ENCODE measurements around the gene ARHGAP15. TPM values are rescaled to one million over a fixed set of nuclear protein-coding genes. Genes with fewer than 3 reads are reported as not detected.

ARHGAP15 gene
- total RNA-seq, 3 donors from 2014 or later = 5.3 to 8.2 (median 5.8) TPM

GRCh38 chr2:143792602-143793001 is 663.4 kb downstream of the ARHGAP15 start:
- intact Hi-C loops (cut with DNase I, micrococcal nuclease) = no loop called here

GRCh38 chr2:143793381-143793780 is 664.2 kb downstream of the ARHGAP15 start:
- no peak for ATAC-seq
- intact Hi-C loops (cut with DNase I, micrococcal nuclease) = no loop called here
- no peak for DNase-seq
- Histone ChIP-seq H3K4me3 (no peak overlapping the region), H3K4me1 (ENCODE audit: low read depth) (no peaks in the 10 kb centered on the region), H3K36me3 (ENCODE audit: low read depth) (no peaks in the 10 kb centered on the region), H3K9me3 (no peaks in the 10 kb centered on the region)
- TF ChIP-seq CTCF (IDR thresholded peaks at IDR 0.05) = no peak

More at GRCh38 chr2:143792602-143793001, 663.4 kb downstream of the ARHGAP15 start:
- no peak overlapping the region for H3K4me3 ChIP-seq
- H3K4me1 ChIP-seq (ENCODE audit: low read depth) = no peaks in the 10 kb centered on the region
- no peaks in the 10 kb centered on the region for H3K9me3 ChIP-seq
- DNase-seq (no peak), ATAC-seq (no peak)
- no peak for TF ChIP-seq CTCF (IDR thresholded peaks at IDR 0.05)
- H3K36me3 ChIP-seq (ENCODE audit: low read depth) = no peaks in the 10 kb centered on the region

- H3K9me3 ChIP-seq = no peaks in the 10 kb centered on the region
- no peaks in the 10 kb centered on the region for H3K36me3 ChIP-seq (ENCODE audit: low read depth)
- H3K4me3 ChIP-seq = no peak overlapping the region
- intact Hi-C loops (cut with DNase I, micrococcal nuclease) = no loop called here
- no peak for TF ChIP-seq CTCF (IDR thresholded peaks at IDR 0.05)
- no peak for ATAC-seq
- H3K4me1 ChIP-seq (ENCODE audit: low read depth) = no peaks in the 10 kb centered on the region
- no peak for DNase-seq
Measured at GRCh38 chr2:143796051-143796450, 666.8 kb downstream of the ARHGAP15 start.

- intact Hi-C loops (cut with DNase I, micrococcal nuclease) = no loop called here
- no peak for TF ChIP-seq CTCF (IDR thresholded peaks at IDR 0.05)
- no peak for DNase-seq
Measured at GRCh38 chr2:143801561-143801960, 672.3 kb downstream of the ARHGAP15 start.

GRCh38 chr2:143802242-143802641 is 673.0 kb downstream of the ARHGAP15 start:
- TF ChIP-seq CTCF (IDR thresholded peaks at IDR 0.05) = no peak
- no peaks in the 10 kb centered on the region for H3K4me1 ChIP-seq (ENCODE audit: low read depth)
- DNase-seq (no peak), ATAC-seq (no peak)
- H3K4me3 ChIP-seq = no peak overlapping the region
- no peaks in the 10 kb centered on the region for H3K36me3 ChIP-seq (ENCODE audit: low read depth)
- no peaks in the 10 kb centered on the region for H3K9me3 ChIP-seq
- intact Hi-C loops (cut with DNase I, micrococcal nuclease) = no loop called here

More at GRCh38 chr2:143801561-143801960, 672.3 kb downstream of the ARHGAP15 start:
- Histone ChIP-seq H3K36me3 (ENCODE audit: low read depth) (no peaks in the 10 kb centered on the region), H3K9me3 (no peaks in the 10 kb centered on the region), H3K4me3 (no peak overlapping the region), H3K4me1 (ENCODE audit: low read depth) (no peaks in the 10 kb centered on the region)
- no peak for ATAC-seq
